K562 (cell line): ENCODE data around the gene PKD1L1. TPM values are rescaled to one million over a fixed set of nuclear protein-coding genes. Genes with fewer than 3 reads are reported as not detected.

Experiments
- ATAC-seq: fragments of 200-7000 bp; cut with Tn5 transposase; 3 replicates; pipeline ENCODE4 v1.9.1; 2020; ENCODE audit warnings: moderate library complexity
- BruUV-seq: library from RNA; stranded (reverse); fragments of 400-500 nt; replicated peaks from 2 replicates; lab custom pipeline; 2021; lab: Mats Ljungman, UMichigan
- CTCF ChIA-PET: fragments of 300-600 bp; formaldehyde crosslinking; extraction: SDS; loops from one replicate; lab custom pipeline; 2021; ENCODE audit warnings: low intra/inter-chr PET ratio; lab: Yijun Ruan, JAX
- POLR2A ChIA-PET: fragments of 300-600, 350-650 bp; sonication (Branson Sonifier 250); formaldehyde crosslinking; extraction: SDS; loops from one replicate; lab custom pipeline; 2021; ENCODE audit warnings: antibody characterized with exemption, inconsistent platforms; lab: Yijun Ruan, JAX
- DNase-seq, 4 experiments: peaks; one replicate each; pipeline versions ENCODE4 v3.0.0 to v3.0.0-alpha.2; 2011 to 2018; ENCODE audit warnings: low spot score in 3 of 4, mixed read lengths in 3 of 4; ENCODE audit errors: extremely low read depth in 1 of 4
- FAIRE-seq: peaks from 2 replicates; lab custom pipeline; 2011; peaks lifted over from hg19 to GRCh38; lab: Jason Lieb, UNC
- H2AFZ ChIP-seq: 2 replicates; pipeline ENCODE4 v1.6.0; 2011; ENCODE audit warnings: low read depth, low read length, control low read depth, inconsistent platforms
- H3K27ac ChIP-seq: fragments of 200-600 bp; 3 replicates; pipeline ENCODE4 v1.8.0; 2011; ENCODE audit warnings: low read depth, mild to moderate bottlenecking, control low read depth, inconsistent platforms, low read length, moderate library complexity, mixed read lengths; ENCODE audit errors: extremely low read depth
- H3K27me3 ChIP-seq, 2 experiments: fragments of 300-600 bp in 1 of 2; 2 replicates in 1 of 2; 3 replicates in 1 of 2; pipeline versions ENCODE4 v1.6.0 to v1.8.0; 2011; ENCODE audit warnings: inconsistent platforms in 2 of 2, low read length in 2 of 2, mild to moderate bottlenecking in 1 of 2, mixed read lengths in 1 of 2, moderate library complexity in 1 of 2; ENCODE audit not compliant: control insufficient read depth in 2 of 2, insufficient read depth in 2 of 2
- H3K36me3 ChIP-seq: fragments of 300-600 bp; 3 replicates; pipeline ENCODE4 v1.8.0; 2011; ENCODE audit warnings: mild to moderate bottlenecking, low read length, inconsistent platforms; ENCODE audit not compliant: control insufficient read depth, insufficient read depth
- H3K4me1 ChIP-seq, 2 experiments: fragments of 200-600 bp in 1 of 2; replicated peaks in 1 of 2; 2 replicates in 1 of 2; 3 replicates in 1 of 2; pipeline versions ENCODE4 v1.5.1 to v1.8.0; 2011; ENCODE audit warnings: inconsistent platforms in 2 of 2, low read length in 2 of 2, mild to moderate bottlenecking in 1 of 2, mixed read lengths in 1 of 2, moderate library complexity in 1 of 2; ENCODE audit not compliant: control insufficient read depth in 2 of 2, insufficient read depth in 2 of 2
- H3K4me2 ChIP-seq: 2 replicates; pipeline ENCODE4 v1.6.1; 2011; ENCODE audit warnings: low read length, control low read depth, inconsistent platforms, mixed read lengths; ENCODE audit not compliant: insufficient read depth
- H3K4me3 ChIP-seq: fragments of 200-600 bp; sonication (generic), shearing (Covaris generic); 2 replicates; pipeline ENCODE4 v1.5.1; 2016; ENCODE audit warnings: control low read depth, inconsistent platforms
- H3K79me2 ChIP-seq: fragments of 200-600 bp; 3 replicates; pipeline ENCODE4 v1.8.0; 2011; ENCODE audit warnings: low read length, inconsistent platforms; ENCODE audit not compliant: control insufficient read depth, insufficient read depth
- H3K9ac ChIP-seq, 2 experiments: 2 replicates each; pipeline versions ENCODE4 v1.6.0 to v1.6.1; 2011; ENCODE audit warnings: low read depth in 2 of 2, low read length in 2 of 2, control low read depth in 1 of 2, inconsistent platforms in 1 of 2, mild to moderate bottlenecking in 1 of 2, mixed read lengths in 1 of 2; ENCODE audit not compliant: insufficient read depth in 1 of 2
- H3K9me1 ChIP-seq: one replicate; pipeline ENCODE4 v1.6.0; 2011; ENCODE audit warnings: inconsistent platforms, mild to moderate bottlenecking, low read length, moderate library complexity; ENCODE audit not compliant: control insufficient read depth, insufficient read depth
- H3K9me3 ChIP-seq: replicated peaks from 2 replicates; pipeline ENCODE4 v1.5.1; 2011; ENCODE audit warnings: low read depth, low read length, inconsistent platforms; ENCODE audit not compliant: control insufficient read depth, insufficient read depth
- H4K20me1 ChIP-seq: replicated peaks from 2 replicates; pipeline ENCODE4 v1.6.1; 2011; ENCODE audit warnings: low read length, inconsistent platforms, mixed read lengths; ENCODE audit not compliant: control insufficient read depth, insufficient read depth
- BRD9 ChIP-seq: fragments of 450-650 bp; IDR thresholded peaks from 2 replicates; pipeline ENCODE4 v1.6.1; 2018; ENCODE audit warnings: low read depth; ENCODE audit not compliant: partially characterized antibody
- CHD4 ChIP-seq: fragments of 200-600 bp; sonication (generic); IDR thresholded peaks from 3 replicates; pipeline ENCODE4 v1.6.1; 2012; ENCODE audit warnings: low read depth, mild to moderate bottlenecking, mixed read lengths, low read length, inconsistent platforms; ENCODE audit not compliant: insufficient read depth, insufficient replicate concordance, poor library complexity, severe bottlenecking
- CREB1 ChIP-seq, 2 experiments: sonication (generic) in 1 of 2; formaldehyde crosslinking in 1 of 2; IDR thresholded peaks; 2 replicates each; pipeline versions ENCODE4 v1.6.1 to v1.8.0; 2012 to 2022; ENCODE audit warnings: inconsistent platforms in 1 of 2, mild to moderate bottlenecking in 1 of 2, missing genetic modification reagents in 1 of 2, moderate library complexity in 1 of 2
- DIDO1 ChIP-seq: fragments of 450-650 bp; IDR thresholded peaks from 2 replicates; pipeline ENCODE4 v1.6.1; 2016; ENCODE audit warnings: low read depth, missing biosample characterization, missing genetic modification characterization
- JUNB ChIP-seq: fragments of 450-650 bp; formaldehyde crosslinking; conservative IDR thresholded peaks from 2 replicates; pipeline ENCODE4 v1.4.0; 2020; ENCODE audit warnings: mild to moderate bottlenecking
- NR2C2 ChIP-seq, 2 experiments: fragments of 200-800 bp in 1 of 2; sonication (Bioruptor generic) in 1 of 2; sonication (generic) in 1 of 2; formaldehyde crosslinking in 1 of 2; IDR thresholded peaks; 2 replicates each; pipeline versions ENCODE4 v1.6.1 to v1.8.0; 2016 to 2022; ENCODE audit warnings: mild to moderate bottlenecking in 1 of 2, missing compliant biosample characterization in 1 of 2, missing genetic modification characterization in 1 of 2, missing genetic modification reagents in 1 of 2
- OTX1 ChIP-seq: fragments of 450-650 bp; formaldehyde crosslinking; IDR thresholded peaks from 2 replicates; pipeline ENCODE4 v1.4.0; 2022; ENCODE audit warnings: mild to moderate bottlenecking
- POLR2G ChIP-seq: fragments of 200-400 bp; formaldehyde crosslinking; IDR thresholded peaks from 2 replicates; pipeline ENCODE4 v1.6.1; 2017; ENCODE audit warnings: low read depth, mild to moderate bottlenecking, antibody characterized with exemption, low read length, moderate library complexity
- PTBP1 ChIP-seq: fragments of 200-400 bp; formaldehyde crosslinking; IDR thresholded peaks from 2 replicates; pipeline ENCODE4 v1.6.1; 2017; ENCODE audit warnings: low read depth, low read length
- PTRF ChIP-seq: fragments of 450-650 bp; IDR thresholded peaks from 2 replicates; pipeline ENCODE4 v1.6.1; 2016; ENCODE audit warnings: mild to moderate bottlenecking, missing genetic modification characterization, missing compliant biosample characterization
- RAD51 ChIP-seq: fragments of 450-650 bp; IDR thresholded peaks from 2 replicates; pipeline ENCODE4 v1.7.1; 2016; ENCODE audit warnings: low read depth, mild to moderate bottlenecking, borderline replicate concordance
- RBM25 ChIP-seq: fragments of 200-400 bp; formaldehyde crosslinking; IDR thresholded peaks from 2 replicates; pipeline ENCODE4 v1.6.1; 2018; ENCODE audit warnings: low read length, low read depth, moderate library complexity; ENCODE audit not compliant: severe bottlenecking
- ZBTB7A ChIP-seq: IDR thresholded peaks from 2 replicates; pipeline ENCODE4 v1.6.1; 2011; ENCODE audit warnings: low read depth, mild to moderate bottlenecking, low read length, moderate library complexity, borderline replicate concordance; ENCODE audit not compliant: control insufficient read depth
- ZNF583 ChIP-seq: fragments of 250-450 bp; sonication (Bioruptor Pico); IDR thresholded peaks from 2 replicates; pipeline ENCODE4 v1.4.0; 2020
- ZNF717 ChIP-seq: fragments of 250-450 bp; sonication (Bioruptor Pico); IDR thresholded peaks from 2 replicates; pipeline ENCODE4 v1.5.0; 2021
- WGBS: fragments of 100-300 bp; shearing (Covaris generic); methylation state at CpG from one replicate; pipeline ENCODE4 v1.1.6; 2016; ENCODE audit warnings: low coverage, mixed read lengths; ENCODE audit not compliant: insufficient coverage; ENCODE audit errors: missing lambda C conversion rate; 5-methylcytosine and 5-hydroxymethylcytosine counted together
- in situ Hi-C: fragments of 300-500 bp; cut with MboI; formaldehyde crosslinking; loops from 4 replicates; pipeline ENCODE4 v1.15.0; 2018; ENCODE audit warnings: inconsistent platforms, mixed read lengths
- intact Hi-C: fragments of 100-400 bp; cut with micrococcal nuclease; formaldehyde crosslinking; loops from 2 replicates; pipeline ENCODE4 v1.14.2; 2022
- polyA plus RNA-seq, 8 experiments: library from polyadenylated mRNA; depleted of rRNA in 4 of 8; stranded (reverse) in 5 of 8; unstranded in 3 of 8; fragments of >200 nt; fragmentation: Nextera tagmentation in 2 of 8; fragmentation: Illumina TruSeq in 1 of 8; extraction: Ambion mirVana in 2 of 8; extraction: Trizol in 1 of 8; gene quantifications; 2 replicates each; pipeline versions ENCODE4 v1.2.1 to v1.2.3, GENCODE V29; 2011 to 2014; ENCODE audit warnings: inconsistent platforms in 1 of 8, missing spikeins in 1 of 8
- total RNA-seq, 7 experiments: library from RNA; depleted of rRNA in 6 of 7; stranded (reverse); fragments of >200 nt in 6 of 7; fragmentation: Illumina TruSeq in 2 of 7; extraction: Trizol in 2 of 7; gene quantifications; 2 replicates each; pipeline versions ENCODE4 v1.2.1 to v1.2.3, GENCODE V29; 2011 to 2021; ENCODE audit warnings: low replicate concordance in 1 of 7
- TF ChIP-seq, protein P1 (sequence below): fragments of 250-450 bp; sonication (Bioruptor Pico); IDR thresholded peaks from 2 replicates; pipeline ENCODE4 v1.5.0; 2021

The PKD1L1 gene
- total and polyA plus RNA-seq, 9 of the 15 experiments (the other 6 are each of a cell fraction or from before 2014, with no cell fraction given), result 0.01 to 0.02 TPM; not detected in 7

DNA sequence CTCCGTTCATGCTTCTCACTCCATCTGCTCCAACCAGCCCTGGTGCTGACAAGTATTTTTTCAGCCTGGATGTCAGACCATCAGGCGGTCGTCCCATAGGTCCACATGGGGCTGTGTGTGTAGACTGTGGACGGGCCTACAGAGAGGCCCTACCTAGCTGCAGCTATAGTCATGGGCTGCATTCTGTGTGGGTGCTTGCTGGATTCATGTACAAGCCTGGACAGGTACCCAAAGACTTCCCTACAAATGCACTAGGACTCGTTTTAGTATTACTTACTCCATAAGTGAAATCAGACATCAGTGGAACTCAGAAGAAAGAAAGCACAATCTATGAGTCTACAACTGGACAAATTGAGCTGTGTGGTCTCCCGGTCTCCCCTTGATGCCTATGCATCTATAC lies 146.8 kb downstream of the PKD1L1 start:
- Histone ChIP-seq H3K4me2 (no peak overlapping the region), H2AFZ (no peak overlapping the region), H3K9me1 (no peaks in the 10 kb centered on the region), H3K9ac (no peak overlapping the region), H3K27me3 (peaks cover 3 to 23% of the 10 kb centered on the region in 2 experiments; a peak in 3 of 5 replicates), H3K27ac (no peak overlapping the region), H3K79me2 (no peaks in the 10 kb centered on the region), H3K4me1 (no peaks in the 10 kb centered on the region)
- intact Hi-C loops, result no loop called here
- ATAC-seq, result no peak
- no peak for TF ChIP-seq RBM25
- TF ChIP-seq JUNB (CRISPR knock-in tag), result no peak
- no peak for TF ChIP-seq ZNF717 (CRISPR knock-in tag)
- TF ChIP-seq PTBP1, result no peak
- TF ChIP-seq RAD51, result no peak
- TF ChIP-seq POLR2G, result no peak
- no peak for TF ChIP-seq PTRF
- TF ChIP-seq OTX1, result no peak
- TF ChIP-seq, all 486 proteins: peak for 0
- no TSS peak for BruUV-seq
- WGBS, result 0% methylated on average over 6 of the region's 6 CpGs
- H4K20me1 ChIP-seq, result no peaks in the 10 kb centered on the region
- FAIRE-seq, result no peak
- no peak for DNase-seq
- in situ Hi-C loops, result no loop called here
- ChIA-PET CTCF (no interaction called here), POLR2A (no interaction called here)
- H3K4me3 ChIP-seq, result no peak overlapping the region
- no peaks in the 10 kb centered on the region for H3K36me3 ChIP-seq
- H3K9me3 ChIP-seq, result no peaks in the 10 kb centered on the region

- FAIRE-seq, result no peak
- no peak for ATAC-seq
- H3K4me1 ChIP-seq, result no peaks in the 10 kb centered on the region
- no peak overlapping the region for H3K27ac ChIP-seq
- no peak overlapping the region for H2AFZ ChIP-seq
- in situ Hi-C loops (no loop called here), intact Hi-C loops (no loop called here)
- H3K4me3 ChIP-seq, result no peak overlapping the region
- no peaks in the 10 kb centered on the region for H3K36me3 ChIP-seq
- no peaks in the 10 kb centered on the region for H3K79me2 ChIP-seq
- H3K9ac ChIP-seq, result no peak overlapping the region
- no peaks in the 10 kb centered on the region for H3K9me1 ChIP-seq
- WGBS, result 2% methylated on average over 6 of the region's 6 CpGs
- ChIA-PET CTCF (no interaction called here), POLR2A (no interaction called here)
- BruUV-seq, result no TSS peak
- no peak overlapping the region for H3K4me2 ChIP-seq
- no peaks in the 10 kb centered on the region for H4K20me1 ChIP-seq
- peaks cover 0 to 15% of the 10 kb centered on the region in 2 experiments; a peak in 3 of 5 replicates for H3K27me3 ChIP-seq
- DNase-seq, result no peak
- H3K9me3 ChIP-seq, result no peaks in the 10 kb centered on the region
- TF ChIP-seq CHD4 (no peak), CREB1 (IDR thresholded peaks at IDR 0.05) (no peak), CREB1 (CRISPR knock-in tag; IDR thresholded peaks at IDR 0.05) (no peak), ZBTB7A (no peak), DIDO1 (tag) (no peak), ZNF583 (CRISPR knock-in tag) (no peak), NR2C2 (CRISPR knock-in tag; IDR thresholded peaks at IDR 0.05) (no peak), NR2C2 (tag; IDR thresholded peaks at IDR 0.05) (no peak), BRD9 (no peak)
- TF ChIP-seq, protein P1, sequence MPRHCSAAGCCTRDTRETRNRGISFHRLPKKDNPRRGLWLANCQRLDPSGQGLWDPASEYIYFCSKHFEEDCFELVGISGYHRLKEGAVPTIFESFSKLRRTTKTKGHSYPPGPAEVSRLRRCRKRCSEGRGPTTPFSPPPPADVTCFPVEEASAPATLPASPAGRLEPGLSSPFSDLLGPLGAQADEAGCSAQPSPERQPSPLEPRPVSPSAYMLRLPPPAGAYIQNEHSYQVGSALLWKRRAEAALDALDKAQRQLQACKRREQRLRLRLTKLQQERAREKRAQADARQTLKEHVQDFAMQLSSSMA (CRISPR knock-in tag), result no peak
These were observed 148.7 kb downstream of the PKD1L1 start for GRCh38 chr7:47799524-47799923.
